NOMO-1 (cell line): ENCODE results near the gene CACNB1.
A peak's percentile ranks its signal among the peaks of the same experiment; 100 is the strongest.

Experiments
- DNase-seq, 2 experiments: peaks; one replicate each; lab custom pipeline; 2025; ENCODE audit not compliant: unreplicated experiment in 2 of 2; lab: John Stamatoyannopoulos, UW

Gene CACNB1

DNA sequence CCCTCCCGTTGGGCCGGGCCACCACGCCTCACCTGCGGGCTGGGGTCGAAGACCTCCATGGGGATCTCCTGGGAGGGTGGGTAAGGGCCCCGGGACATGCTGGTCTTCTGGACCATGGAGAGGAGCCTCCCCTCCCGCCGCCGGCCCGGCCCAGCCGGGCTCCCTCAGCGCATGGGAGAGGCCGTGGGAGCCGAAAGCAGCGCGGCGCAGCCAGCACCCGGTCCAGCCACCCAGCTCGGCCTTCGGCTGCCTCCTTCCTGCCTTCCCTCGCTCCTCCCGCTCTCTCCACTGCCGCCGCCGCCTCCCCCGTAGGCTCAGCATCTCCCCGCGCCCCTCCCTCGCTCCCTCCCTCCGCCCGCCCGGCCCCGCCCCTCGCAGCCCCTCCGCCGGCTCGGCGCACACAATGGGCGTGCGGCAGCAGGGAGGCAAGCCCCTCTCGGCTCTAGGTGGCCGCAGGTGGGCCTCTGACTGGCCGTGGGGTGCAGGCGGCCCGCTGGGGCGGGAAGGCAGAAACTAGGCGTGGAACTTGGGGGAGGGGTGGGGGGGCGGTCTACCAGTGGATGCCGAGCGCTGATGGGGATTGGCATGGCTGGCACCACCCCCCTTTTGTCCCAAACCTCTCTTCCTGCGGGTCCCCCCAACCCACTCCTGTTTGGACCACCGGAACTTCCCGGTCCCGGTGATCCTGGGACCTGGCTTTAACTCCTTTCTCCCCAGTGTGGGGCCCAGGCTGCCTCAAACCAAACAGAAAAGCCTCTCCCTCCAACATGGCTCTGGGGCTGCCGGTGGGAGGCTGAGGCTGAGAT, at the start of gene CACNB1:
Gene CACNB1, minus strand, starts transcription at position 290 of the 806 bp plus-strand sequence. Its CDS starts 174 bp downstream, at position 116.
- peak; percentile 57 to 71 for DNase-seq

DNA sequence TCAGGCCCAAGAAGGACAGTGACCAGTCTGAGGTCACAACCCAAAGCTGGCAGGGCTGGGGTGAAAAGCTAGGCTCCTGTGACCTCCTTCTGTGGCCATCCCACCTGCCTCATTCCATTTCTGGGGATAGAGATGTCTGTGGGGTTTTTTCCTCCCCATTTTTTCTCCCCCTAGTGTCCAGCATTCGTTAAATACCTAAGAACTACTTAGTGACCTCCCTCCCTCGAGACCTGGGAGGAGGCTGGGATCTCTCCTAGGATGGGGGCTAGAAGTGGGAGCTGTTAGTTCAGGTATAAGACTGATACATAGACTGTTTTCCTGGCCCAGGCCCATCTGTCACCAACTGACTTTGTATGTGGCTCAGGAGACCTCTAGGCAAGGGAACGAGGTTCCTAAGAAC, 48.8 kb upstream of the CACNB1 start:
- no peak for DNase-seq

- peak; percentile 74 for DNase-seq
Observed at GRCh38 chr17:39244600-39245570, 47.4 kb upstream of the CACNB1 start.

- DNase-seq, result no peak
Observed at GRCh38 chr17:39244016-39244599, 46.6 kb upstream of the CACNB1 start.

DNA sequence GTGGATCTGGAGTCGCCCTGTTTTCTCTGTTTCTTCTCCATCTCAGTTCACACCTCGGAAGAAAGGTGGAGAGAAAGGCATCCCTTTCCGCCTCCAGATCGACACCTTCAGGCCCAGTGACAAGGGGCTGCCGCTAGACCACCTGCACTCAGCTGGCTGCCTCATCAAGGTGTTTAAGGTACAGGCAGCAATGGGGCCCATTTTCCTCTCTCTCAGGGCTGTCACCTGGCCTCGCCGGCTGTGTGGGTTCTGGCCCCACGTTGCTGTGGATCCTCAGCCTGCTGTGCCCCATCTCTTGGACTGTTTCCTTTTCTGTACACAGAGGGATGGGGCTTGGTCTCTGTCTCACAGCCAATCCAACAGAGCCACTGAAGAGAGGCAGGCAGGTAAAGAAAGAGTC, 45.7 kb upstream of the CACNB1 start:
- DNase-seq, result no peak

DNA sequence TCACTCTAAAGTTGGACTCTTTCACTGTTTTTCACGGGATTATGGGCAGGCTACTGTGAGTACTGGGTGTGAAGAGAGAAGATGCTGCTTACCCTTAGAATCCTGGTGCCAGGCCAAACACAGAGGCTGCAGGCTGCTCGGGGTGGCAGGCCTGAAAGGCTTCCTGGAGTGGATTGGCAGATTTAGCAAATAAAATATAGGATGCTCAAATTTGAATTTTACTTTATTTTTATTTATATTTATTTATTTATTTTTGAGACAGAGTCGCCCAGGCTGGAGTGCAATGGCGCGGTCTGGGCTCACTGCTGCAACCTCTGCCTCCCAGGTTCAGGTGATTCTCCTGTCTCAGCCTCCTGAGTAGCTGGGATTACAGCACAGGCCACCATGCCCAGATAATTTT, 43.2 kb upstream of the CACNB1 start:
- no peak for DNase-seq

DNA sequence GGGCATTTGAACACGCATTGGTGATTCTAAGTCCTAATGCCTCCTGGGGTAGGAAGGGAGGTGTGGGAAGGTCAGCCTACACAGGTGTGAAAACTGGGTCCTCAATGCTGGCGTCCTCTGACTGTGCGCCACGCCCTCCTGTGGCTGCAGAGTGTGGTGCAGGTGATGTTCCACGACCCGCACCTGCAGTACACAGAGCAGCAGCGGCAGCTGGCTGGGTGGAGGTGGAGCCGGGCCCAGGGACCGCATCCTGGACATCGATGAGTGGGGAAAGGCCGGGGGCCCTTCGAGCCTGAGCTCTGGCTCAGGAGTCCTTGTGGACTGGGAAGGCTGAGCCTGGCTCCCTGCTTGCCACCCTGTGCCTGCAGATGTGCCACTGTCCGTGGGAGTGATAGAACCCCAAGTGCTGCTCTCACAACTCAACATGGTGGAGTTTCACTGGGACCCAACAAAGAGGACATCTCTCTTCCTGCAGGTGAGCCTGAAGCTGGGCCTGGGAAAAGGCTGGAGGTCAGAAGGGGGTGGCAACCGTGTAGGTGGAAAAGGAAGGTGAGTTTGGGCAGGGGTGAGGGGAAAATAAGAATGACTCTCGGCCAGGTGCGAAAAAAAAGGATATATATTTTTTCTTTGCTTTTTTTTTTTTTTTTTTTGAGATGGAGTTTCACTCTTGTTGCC, 42.3 kb upstream of the CACNB1 start:
- peak in 1 of 2 experiments; percentile 19 for DNase-seq

DNA sequence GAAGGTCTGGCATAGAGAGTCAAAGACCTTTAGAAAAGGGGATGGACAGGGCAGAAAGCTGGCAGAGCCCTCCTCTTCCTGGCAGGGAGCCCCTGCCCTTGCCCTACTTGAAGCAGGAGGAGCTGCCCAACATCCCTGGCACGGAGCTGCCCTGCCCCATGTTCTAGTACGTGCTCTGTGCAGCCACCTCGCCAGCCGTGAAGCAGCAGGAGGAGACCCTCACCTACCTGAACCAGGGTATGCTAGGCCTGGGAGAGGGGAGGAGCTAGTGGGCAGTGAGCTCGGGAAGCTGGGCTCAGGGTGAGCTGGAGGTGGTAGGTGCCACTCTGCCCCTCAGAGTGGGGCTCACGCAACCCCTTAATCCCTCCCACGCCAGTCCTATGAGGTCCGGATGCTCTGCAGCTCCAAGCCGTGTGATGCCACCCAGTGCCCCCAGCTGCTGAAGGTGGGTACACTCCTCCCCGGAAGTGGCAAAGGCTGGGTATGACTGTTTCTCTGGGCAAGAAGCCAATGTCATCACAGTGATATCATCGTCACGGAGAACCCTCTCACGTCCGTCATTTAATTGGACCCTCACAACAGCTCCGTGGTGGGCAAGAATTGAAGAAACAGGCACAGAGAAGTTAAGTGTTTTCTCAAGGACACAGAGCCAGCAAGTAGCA, 41.0 kb upstream of the CACNB1 start:
- DNase-seq, result no peak

DNA sequence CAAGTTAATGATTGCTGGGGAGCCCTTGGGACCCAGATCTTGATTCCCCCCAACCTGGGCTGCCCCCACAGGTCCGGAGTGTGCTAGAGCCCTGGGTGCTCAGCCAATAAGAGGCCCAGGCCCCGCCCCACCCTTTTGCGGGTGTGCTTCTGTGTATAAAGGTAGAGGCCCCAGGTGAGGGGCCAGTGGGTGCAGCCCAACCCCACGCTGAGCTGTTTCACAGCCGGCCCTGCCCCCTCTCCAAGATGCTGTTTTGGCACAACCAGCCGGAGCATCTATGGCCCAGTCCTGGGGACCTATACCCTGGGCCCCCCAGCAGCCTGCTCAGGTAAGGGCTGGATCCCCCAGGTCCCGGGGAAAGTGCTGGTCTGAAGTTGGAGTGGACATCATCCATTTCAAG, 40.1 kb upstream of the CACNB1 start:
- DNase-seq, result no peak

DNA sequence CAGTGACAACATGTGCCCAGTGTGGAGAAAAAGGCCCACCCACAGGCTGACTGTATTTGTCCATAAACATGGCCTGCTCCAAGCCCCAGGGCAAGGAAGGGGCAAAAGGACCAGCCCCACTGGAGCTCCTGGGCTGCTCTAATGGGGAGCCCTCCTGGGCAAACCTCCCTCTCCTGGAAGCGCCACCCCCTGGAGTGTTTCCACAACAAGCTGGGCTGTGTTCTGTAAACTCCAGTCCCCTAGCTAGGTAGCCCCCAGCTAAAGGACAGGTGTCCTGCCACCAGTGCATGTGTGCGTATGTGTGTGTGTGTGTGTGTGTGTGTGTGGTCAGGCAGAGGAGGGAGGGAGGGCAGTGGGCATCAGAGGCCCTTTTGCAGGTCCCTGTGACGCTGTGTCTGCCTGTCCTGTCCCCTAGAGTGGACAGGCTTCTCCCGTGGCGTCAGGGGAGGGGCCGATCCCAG, 39.5 kb upstream of the CACNB1 start:
- no peak for DNase-seq

- DNase-seq, result no peak
Observed at GRCh38 chr17:39236450-39236927, 39.0 kb upstream of the CACNB1 start.

GRCh38 chr17:39235555-39236449, 38.3 kb upstream of the CACNB1 start:
- DNase-seq, result peak; percentile 80 to 82

DNA sequence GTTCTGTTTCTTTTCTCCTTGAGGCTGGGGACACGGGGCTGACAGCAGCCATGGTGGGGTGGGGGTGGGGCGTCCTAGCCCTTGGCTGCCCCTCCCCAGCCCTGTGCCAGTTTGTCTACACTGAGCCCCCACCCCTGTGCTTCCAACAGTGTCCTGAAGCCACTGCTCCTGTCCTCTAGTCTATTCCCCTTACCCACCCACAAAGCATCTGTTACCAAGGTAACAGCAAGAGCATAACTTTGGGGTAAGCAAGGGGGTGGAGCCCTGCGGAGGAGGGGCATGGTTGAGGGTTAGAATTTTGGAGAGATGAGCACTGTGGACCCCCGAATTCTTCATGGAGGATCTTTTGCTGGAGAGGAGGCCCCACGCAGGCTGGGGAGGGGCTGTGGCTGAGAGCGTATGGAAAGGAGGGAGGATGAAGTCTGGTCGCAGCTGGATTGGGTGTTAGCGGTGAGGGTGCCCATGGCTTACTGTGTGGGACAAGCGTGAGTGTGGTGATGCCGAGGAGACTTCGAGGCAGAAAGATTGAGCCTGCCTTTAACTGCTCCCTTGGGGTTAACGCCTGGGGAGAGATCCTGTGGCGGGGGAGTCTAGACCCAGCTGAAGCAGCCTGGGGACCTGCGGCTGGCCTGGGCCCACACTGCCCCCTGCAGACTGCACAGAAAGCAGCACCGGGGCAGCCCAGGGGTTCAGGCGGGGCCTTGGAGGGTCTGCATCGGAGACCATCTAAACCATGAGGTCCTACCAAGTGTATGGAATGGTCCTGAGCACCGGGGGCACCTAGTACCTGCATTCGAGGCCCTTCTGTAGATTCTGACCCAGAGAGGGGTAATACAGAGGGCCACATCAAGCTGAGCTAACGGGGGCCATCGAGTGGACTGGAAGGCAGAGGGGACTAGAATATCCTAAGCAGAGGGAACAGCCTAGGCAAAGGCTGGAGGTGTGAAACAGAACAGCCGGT, 34.4 kb upstream of the CACNB1 start:
- peak in 1 of 2 experiments; percentile 38 for DNase-seq

DNA sequence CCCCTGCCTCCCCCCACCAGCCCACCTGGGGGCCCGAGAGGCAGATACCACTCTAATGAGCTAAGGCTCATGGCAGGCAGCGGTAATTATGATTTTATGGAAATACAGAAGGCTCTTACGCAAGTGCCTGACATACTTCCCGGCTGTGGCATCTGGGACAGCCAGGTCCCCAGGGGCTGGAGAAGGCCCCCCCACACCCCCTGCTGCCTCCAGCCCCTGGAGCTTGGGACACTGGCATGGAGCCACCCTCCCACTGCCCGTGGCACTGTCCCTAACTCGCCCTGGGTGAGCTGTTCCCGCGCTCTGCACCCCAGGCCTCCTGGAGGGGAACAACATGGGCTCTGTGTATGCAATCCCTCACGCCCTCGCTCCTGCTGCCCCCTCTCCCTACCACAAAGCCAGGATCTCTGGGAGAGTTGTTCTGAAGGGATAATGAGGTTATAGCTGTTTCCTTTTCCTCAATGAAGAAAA, 33.7 kb upstream of the CACNB1 start:
- no peak for DNase-seq

GRCh38 chr17:39230361-39230760, 32.9 kb upstream of the CACNB1 start:
- no peak for DNase-seq

DNA sequence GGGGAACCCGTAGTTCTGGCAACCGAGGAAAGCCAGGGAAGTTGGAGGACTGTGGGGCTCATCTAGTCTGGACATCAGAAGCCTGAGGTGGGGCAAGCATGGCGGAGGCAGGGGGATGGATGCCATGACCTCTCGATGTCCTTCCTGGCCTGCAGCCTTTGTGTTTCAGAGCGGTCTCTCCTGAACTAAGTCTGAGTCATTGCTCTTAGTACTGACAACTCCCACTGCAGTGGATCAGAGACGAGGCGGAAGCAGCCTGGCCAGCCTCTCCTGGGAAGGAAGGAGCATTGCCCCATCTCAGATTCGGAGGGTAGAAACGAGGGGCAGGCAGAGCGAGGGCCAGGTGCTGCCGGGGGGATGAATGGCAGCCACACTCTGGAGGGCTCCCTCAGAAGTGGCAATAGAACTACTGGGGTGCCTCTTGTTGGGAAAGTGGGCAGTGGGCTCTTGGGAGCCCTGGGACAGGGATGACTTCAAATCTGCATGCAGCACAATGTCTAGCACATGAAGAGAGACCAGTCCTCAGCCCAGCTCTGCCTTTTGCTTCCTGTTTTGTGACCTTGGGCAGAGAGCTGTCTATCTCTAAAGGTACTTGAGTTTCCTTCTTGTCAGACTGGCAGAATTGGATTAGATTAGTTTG, 31.9 kb upstream of the CACNB1 start:
- peak; percentile 42 to 63 for DNase-seq

DNA sequence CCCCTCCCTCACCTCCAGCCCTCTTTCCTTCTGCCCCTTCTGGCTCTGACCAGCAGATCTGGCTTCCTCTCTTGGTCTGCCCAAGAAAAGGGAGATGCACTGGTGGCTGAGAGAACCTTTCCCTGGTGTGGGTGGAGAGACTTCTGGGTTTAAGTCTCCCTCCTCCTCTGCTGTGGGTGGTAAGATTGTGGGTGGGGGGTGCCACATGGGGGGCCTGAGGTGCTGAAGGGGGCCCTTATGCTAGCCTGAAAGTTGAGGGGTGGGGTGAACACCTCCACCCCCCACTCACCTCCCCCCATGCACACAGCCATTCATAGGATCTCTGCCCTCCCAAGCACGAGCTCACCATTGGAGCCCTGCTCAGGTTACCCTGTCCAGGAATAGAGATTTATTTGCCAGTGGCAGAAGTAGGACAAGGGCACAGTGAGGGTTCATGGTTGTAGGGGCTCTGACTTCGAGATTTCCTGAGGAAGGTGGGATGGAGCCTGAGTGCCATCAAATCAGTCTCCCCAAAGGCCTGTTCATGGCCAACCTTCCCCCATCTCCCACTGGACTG, 30.0 kb upstream of the CACNB1 start:
- no peak for DNase-seq
